Natural killer cell (primary cell): ENCODE results near the gene RAB42. TPM values are rescaled to one million over a fixed set of nuclear protein-coding genes. Genes with fewer than 3 reads are reported as not detected.
"Not testable (repeated sequence)": the region's sequence is repeated elsewhere in the genome, so short reads cannot be mapped to it uniquely, and the experiment has no call there.

Source experiments
- ATAC-seq, 3 donors: fragments of 150-1000 bp in 2 of 3; fragments of 200-7000 bp in 1 of 3; cut with Tn5 transposase; 1 replicate in 1 of 3; 2 replicates in 2 of 3; pipeline ENCODE4 v1.10.0; 2021; ENCODE audit warnings: mild to moderate bottlenecking in 2 of 3, moderate library complexity in 2 of 3
- DNase-seq, 2 donors: peaks; one replicate each; pipeline versions ENCODE4 v3.0.0 to v3.0.0-alpha.2; 2013 to 2021; ENCODE audit warnings: mixed read lengths in 1 of 2
- H3K27ac ChIP-seq: one replicate; pipeline ENCODE4 v1.5.1; 2013; ENCODE audit warnings: mild to moderate bottlenecking, low read length
- H3K27me3 ChIP-seq: one replicate; pipeline ENCODE4 v1.6.1; 2013; ENCODE audit warnings: low read length; ENCODE audit not compliant: control insufficient read depth, insufficient read depth
- H3K36me3 ChIP-seq: one replicate; pipeline ENCODE4 v1.6.1; 2013; ENCODE audit warnings: low read length; ENCODE audit not compliant: control insufficient read depth, insufficient read depth
- H3K4me1 ChIP-seq: one replicate; pipeline ENCODE4 v1.6.1; 2013; ENCODE audit warnings: low read length; ENCODE audit not compliant: control insufficient read depth, insufficient read depth
- H3K4me3 ChIP-seq: one replicate; pipeline ENCODE4 v1.5.1; 2013; ENCODE audit warnings: low read length
- H3K9me3 ChIP-seq: one replicate; pipeline ENCODE4 v1.6.1; 2013; ENCODE audit warnings: low read length; ENCODE audit not compliant: control insufficient read depth, insufficient read depth
- H3K27ac Mint-ChIP-seq, 2 donors: one replicate each; pipeline ENCODE4 v1.8.0; 2022; ENCODE audit warnings: mild to moderate bottlenecking in 2 of 2, mixed read lengths in 2 of 2, moderate library complexity in 1 of 2
- H3K27me3 Mint-ChIP-seq, 2 donors: one replicate each; pipeline ENCODE4 v1.8.0; 2022; ENCODE audit warnings: low read depth in 2 of 2, mixed read lengths in 2 of 2
- H3K36me3 Mint-ChIP-seq: one replicate; pipeline ENCODE4 v1.8.0; 2022; ENCODE audit warnings: mixed read lengths
- H3K4me1 Mint-ChIP-seq, 2 donors: one replicate each; pipeline ENCODE4 v1.8.0; 2022; ENCODE audit warnings: mixed read lengths in 2 of 2
- H3K4me3 Mint-ChIP-seq: one replicate; pipeline ENCODE4 v1.8.0; 2022; ENCODE audit warnings: mild to moderate bottlenecking, moderate library complexity, mixed read lengths
- H3K9me3 Mint-ChIP-seq, 2 donors: one replicate each; pipeline ENCODE4 v1.8.0; 2022; ENCODE audit warnings: mixed read lengths in 2 of 2
- CTCF ChIP-seq: fragments of 200-600 bp; IDR thresholded peaks from one replicate; pipeline ENCODE4 v1.8.0; 2022; ENCODE audit warnings: antibody characterized with exemption
- WGBS: methylation state at CpG from one replicate; pipeline ENCODE4 v1.1.7; 2013; ENCODE audit warnings: missing lambda C conversion rate; ENCODE audit not compliant: insufficient coverage; 5-methylcytosine and 5-hydroxymethylcytosine counted together
- intact Hi-C: fragments of 100-400 bp; cut with micrococcal nuclease; formaldehyde crosslinking; loops from one replicate; pipeline ENCODE4 v1.14.2; 2022
- total RNA-seq, 4 donors: library from RNA; stranded (reverse); fragments of 120-200 nt in 1 of 4; gene quantifications; one replicate each; pipeline versions ENCODE4 v1.2.3 to v1.2.4, GENCODE V29; 2013 to 2022

Gene RAB42
- total RNA-seq, 3 donors from 2014 or later (not counting 1 experiment from before 2014, with no cell fraction given): 0.38 TPM; not detected in 2

- H3K4me1 ChIP-seq: peaks cover 10% of the 10 kb centered on the region
- Mint-ChIP-seq H3K9me3 (no peaks in the 10 kb centered on the region), H3K27ac (peak overlapping the region in 1 of 2 donors; percentile 52), H3K27me3 (peaks cover 0 to 4% of the 10 kb centered on the region in 2 donors), H3K36me3 (no peaks in the 10 kb centered on the region), H3K4me1 (peaks cover 4 to 12% of the 10 kb centered on the region in 2 donors), H3K4me3 (peak overlapping the region; percentile 71)
- H3K27ac ChIP-seq: no peak overlapping the region
- no peak for TF ChIP-seq CTCF
- no peak overlapping the region for H3K4me3 ChIP-seq
- intact Hi-C loops: no loop called here
- peak in 1 of 2 donors; percentile 20 for DNase-seq
- 7% methylated on average over 81 of the region's 81 CpGs for whole genome bisulfite sequencing
- no peaks in the 10 kb centered on the region for H3K36me3 ChIP-seq
- H3K27me3 ChIP-seq: peaks cover 5% of the 10 kb centered on the region
- no peaks in the 10 kb centered on the region for H3K9me3 ChIP-seq
- ATAC-seq: peak; percentile 69 to 85 (median 75)
Measured at GRCh38 chr1:28592321-28593071, 431 bp downstream of the RAB42 start.

GRCh38 chr1:28593988-28594356 lies 1.9 kb downstream of the RAB42 start:
- H3K27me3 ChIP-seq, H3K27me3 Mint-ChIP-seq, H3K4me3 ChIP-seq, H3K27ac Mint-ChIP-seq, H3K9me3 Mint-ChIP-seq, H3K36me3 Mint-ChIP-seq, H3K9me3 ChIP-seq, ATAC-seq, DNase-seq, H3K4me3 Mint-ChIP-seq, H3K36me3 ChIP-seq, H3K27ac ChIP-seq, intact Hi-C loops: not testable (repeated sequence)
- peaks cover 4 to 12% of the 10 kb centered on the region in 2 donors for H3K4me1 Mint-ChIP-seq
- peaks cover 10% of the 10 kb centered on the region for H3K4me1 ChIP-seq
- whole genome bisulfite sequencing: 98% methylated on average over 3 of the region's 3 CpGs

- H3K27ac ChIP-seq, intact Hi-C loops, H3K4me3 Mint-ChIP-seq, H3K36me3 ChIP-seq, DNase-seq, H3K9me3 Mint-ChIP-seq, H3K9me3 ChIP-seq, ATAC-seq, H3K27ac Mint-ChIP-seq, H3K36me3 Mint-ChIP-seq, H3K4me3 ChIP-seq, H3K27me3 ChIP-seq, H3K27me3 Mint-ChIP-seq: not testable (repeated sequence)
- H3K4me1 Mint-ChIP-seq: peaks cover 4 to 12% of the 10 kb centered on the region in 2 donors
- 94% methylated on average over 7 of the region's 7 CpGs for WGBS
- peaks cover 10% of the 10 kb centered on the region for H3K4me1 ChIP-seq
Measured at GRCh38 chr1:28594686-28595411, 2.8 kb downstream of the RAB42 start.

- Mint-ChIP-seq H3K4me1 (peaks cover 4 to 12% of the 10 kb centered on the region in 2 donors), H3K9me3 (no peaks in the 10 kb centered on the region), H3K27ac (no peak overlapping the region), H3K27me3 (peaks cover 0 to 4% of the 10 kb centered on the region in 2 donors), H3K36me3 (no peaks in the 10 kb centered on the region), H3K4me3 (no peak overlapping the region)
- intact Hi-C loops: no loop called here
- ATAC-seq: no peak
- Histone ChIP-seq H3K4me3 (no peak overlapping the region), H3K27ac (no peak overlapping the region), H3K9me3 (no peaks in the 10 kb centered on the region), H3K4me1 (peaks cover 10% of the 10 kb centered on the region), H3K36me3 (no peaks in the 10 kb centered on the region), H3K27me3 (peaks cover 5% of the 10 kb centered on the region)
- no peak for DNase-seq
- TF ChIP-seq CTCF: no peak
- WGBS: 96% methylated on average over 10 of the region's 10 CpGs
Measured at GRCh38 chr1:28595412-28596191, 3.5 kb downstream of the RAB42 start.

GRCh38 chr1:28596276-28596675 lies 4.2 kb downstream of the RAB42 start:
- H3K9me3 ChIP-seq, H3K36me3 ChIP-seq, H3K27ac Mint-ChIP-seq, H3K27ac ChIP-seq, H3K9me3 Mint-ChIP-seq, H3K36me3 Mint-ChIP-seq, H3K4me3 ChIP-seq, H3K4me3 Mint-ChIP-seq, ATAC-seq, H3K27me3 Mint-ChIP-seq, H3K27me3 ChIP-seq, DNase-seq, intact Hi-C loops: not testable (repeated sequence)
- peaks cover 4 to 12% of the 10 kb centered on the region in 2 donors for H3K4me1 Mint-ChIP-seq
- H3K4me1 ChIP-seq: peaks cover 10% of the 10 kb centered on the region
- 97% methylated on average over 11 of the region's 11 CpGs for WGBS
